Adrenal gland (tissue), 5 donors: ENCODE measurements around the gene VPS39.

Source experiments
- POLR2A ChIP-seq, 2 donors: fragments of 450-650 bp; IDR thresholded peaks; one replicate each; pipeline ENCODE4 v1.6.1; 2017; ENCODE audit warnings: antibody characterized with exemption in 2 of 2, mild to moderate bottlenecking in 2 of 2, moderate library complexity in 1 of 2
- TF ChIP-seq, protein P1 (sequence below), 6 experiments: fragments of 450-650 bp in 4 of 6; fragments of 200-600 bp in 2 of 6; sonication (generic) in 1 of 6; IDR thresholded peaks; 1 replicate in 5 of 6; 2 replicates in 1 of 6; pipeline versions ENCODE4 v1.5.1 to v1.8.0; 2016 to 2021; ENCODE audit warnings: antibody characterized with exemption in 6 of 6, mild to moderate bottlenecking in 2 of 6, moderate library complexity in 1 of 6
- donor health status: DM: no; HTN: no; CAD: no.

DNA sequence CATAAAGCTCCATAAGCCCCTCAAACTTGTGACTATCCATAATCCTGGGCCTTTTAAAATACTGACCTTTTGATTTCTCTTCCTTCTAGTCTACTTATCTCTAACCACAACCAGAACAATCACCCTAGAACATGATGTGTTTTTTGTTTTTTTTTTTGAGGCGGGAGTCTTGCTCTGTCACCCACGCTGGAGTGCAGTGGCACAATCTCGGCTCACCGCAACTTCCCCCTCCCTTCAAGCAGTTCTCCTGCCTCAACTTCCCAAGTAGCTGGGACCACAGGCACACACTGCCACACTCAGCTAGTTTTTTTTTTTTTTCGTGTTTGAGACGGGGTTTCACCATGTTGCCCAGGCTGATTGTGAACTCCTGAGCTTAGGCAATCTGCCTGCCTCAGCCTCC is 25.1 kb downstream of the VPS39 start:
- TF ChIP-seq, protein P1, sequence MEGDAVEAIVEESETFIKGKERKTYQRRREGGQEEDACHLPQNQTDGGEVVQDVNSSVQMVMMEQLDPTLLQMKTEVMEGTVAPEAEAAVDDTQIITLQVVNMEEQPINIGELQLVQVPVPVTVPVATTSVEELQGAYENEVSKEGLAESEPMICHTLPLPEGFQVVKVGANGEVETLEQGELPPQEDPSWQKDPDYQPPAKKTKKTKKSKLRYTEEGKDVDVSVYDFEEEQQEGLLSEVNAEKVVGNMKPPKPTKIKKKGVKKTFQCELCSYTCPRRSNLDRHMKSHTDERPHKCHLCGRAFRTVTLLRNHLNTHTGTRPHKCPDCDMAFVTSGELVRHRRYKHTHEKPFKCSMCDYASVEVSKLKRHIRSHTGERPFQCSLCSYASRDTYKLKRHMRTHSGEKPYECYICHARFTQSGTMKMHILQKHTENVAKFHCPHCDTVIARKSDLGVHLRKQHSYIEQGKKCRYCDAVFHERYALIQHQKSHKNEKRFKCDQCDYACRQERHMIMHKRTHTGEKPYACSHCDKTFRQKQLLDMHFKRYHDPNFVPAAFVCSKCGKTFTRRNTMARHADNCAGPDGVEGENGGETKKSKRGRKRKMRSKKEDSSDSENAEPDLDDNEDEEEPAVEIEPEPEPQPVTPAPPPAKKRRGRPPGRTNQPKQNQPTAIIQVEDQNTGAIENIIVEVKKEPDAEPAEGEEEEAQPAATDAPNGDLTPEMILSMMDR (IDR thresholded peaks at IDR 0.05): no peak
- no peak for TF ChIP-seq POLR2A (IDR thresholded peaks at IDR 0.05)
